Vagina (tissue), 2 donors: ENCODE data around the gene B9D1.

ENCODE experiments used
- POLR2A ChIP-seq, 2 donors: fragments of 450-650 bp; IDR thresholded peaks; one replicate each; pipeline ENCODE4 v1.6.1; 2017; ENCODE audit warnings: antibody characterized with exemption in 2 of 2, mild to moderate bottlenecking in 2 of 2, moderate library complexity in 2 of 2
- TF ChIP-seq, protein P1 (sequence below), 3 experiments: fragments of 450-650 bp in 2 of 3; fragments of 200-600 bp in 1 of 3; sonication (generic) in 1 of 3; IDR thresholded peaks; one replicate each; pipeline ENCODE4 v1.5.1; 2017 to 2019; ENCODE audit warnings: antibody characterized with exemption in 3 of 3, mild to moderate bottlenecking in 2 of 3, moderate library complexity in 2 of 3

DNA sequence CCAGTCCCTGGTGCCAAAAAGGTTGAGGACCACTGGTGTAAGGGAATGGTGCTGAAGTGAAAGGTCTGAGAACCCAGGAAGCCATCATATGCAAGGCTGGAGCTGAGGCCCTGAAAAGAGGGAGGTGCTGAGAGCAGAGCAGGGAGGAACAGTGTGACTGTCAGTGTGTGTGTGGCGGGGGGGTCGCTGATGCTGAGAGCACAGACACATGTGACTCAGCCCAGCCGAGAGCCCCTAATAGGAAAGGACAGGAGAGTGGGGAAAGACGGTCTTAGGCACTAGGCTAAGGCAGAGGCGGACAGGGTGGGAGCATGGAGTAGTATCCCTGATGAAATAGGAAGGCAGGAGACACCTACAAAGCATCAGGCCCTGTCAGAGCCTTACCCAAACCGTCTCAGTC is 1.2 kb downstream of the B9D1 start:
- TF ChIP-seq, protein P1, sequence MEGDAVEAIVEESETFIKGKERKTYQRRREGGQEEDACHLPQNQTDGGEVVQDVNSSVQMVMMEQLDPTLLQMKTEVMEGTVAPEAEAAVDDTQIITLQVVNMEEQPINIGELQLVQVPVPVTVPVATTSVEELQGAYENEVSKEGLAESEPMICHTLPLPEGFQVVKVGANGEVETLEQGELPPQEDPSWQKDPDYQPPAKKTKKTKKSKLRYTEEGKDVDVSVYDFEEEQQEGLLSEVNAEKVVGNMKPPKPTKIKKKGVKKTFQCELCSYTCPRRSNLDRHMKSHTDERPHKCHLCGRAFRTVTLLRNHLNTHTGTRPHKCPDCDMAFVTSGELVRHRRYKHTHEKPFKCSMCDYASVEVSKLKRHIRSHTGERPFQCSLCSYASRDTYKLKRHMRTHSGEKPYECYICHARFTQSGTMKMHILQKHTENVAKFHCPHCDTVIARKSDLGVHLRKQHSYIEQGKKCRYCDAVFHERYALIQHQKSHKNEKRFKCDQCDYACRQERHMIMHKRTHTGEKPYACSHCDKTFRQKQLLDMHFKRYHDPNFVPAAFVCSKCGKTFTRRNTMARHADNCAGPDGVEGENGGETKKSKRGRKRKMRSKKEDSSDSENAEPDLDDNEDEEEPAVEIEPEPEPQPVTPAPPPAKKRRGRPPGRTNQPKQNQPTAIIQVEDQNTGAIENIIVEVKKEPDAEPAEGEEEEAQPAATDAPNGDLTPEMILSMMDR (IDR thresholded peaks at IDR 0.05), result no peak
- TF ChIP-seq POLR2A (IDR thresholded peaks at IDR 0.05), result no peak
